ENCODE results near the gene ALG5.

GRCh38 chr13:36954542-36954941 is 44.6 kb downstream of the ALG5 start:
- TF ChIP-seq CTCF (IDR thresholded peaks at IDR 0.05) (no peak), POLR2A (IDR thresholded peaks at IDR 0.05) (no peak)
